IMR-90 (cell line): ENCODE results near the gene SSBP2. TPM values are rescaled to one million over a fixed set of nuclear protein-coding genes. Genes with fewer than 3 reads are reported as not detected.

ENCODE experiments used
- ATAC-seq: fragments of 200-7000 bp; cut with Tn5 transposase; 2 replicates; pipeline ENCODE4 v1.9.1; 2020; ENCODE audit warnings: low read depth, mild to moderate bottlenecking, moderate library complexity
- BruUV-seq: library from RNA; stranded (reverse); fragments of 400-500 nt; replicated peaks from 2 replicates; lab custom pipeline; 2021; lab: Mats Ljungman, UMichigan
- CTCF ChIA-PET: fragments of 300-600 bp; formaldehyde crosslinking; extraction: SDS; loops from one replicate; lab custom pipeline; 2021; ENCODE audit warnings: antibody characterized with exemption; lab: Yijun Ruan, JAX
- POLR2A ChIA-PET: fragments of 300-600 bp; sonication (Branson Sonifier 250); formaldehyde crosslinking; loops from one replicate; lab custom pipeline; 2022; ENCODE audit warnings: antibody characterized with exemption; ENCODE audit not compliant: unreplicated experiment; lab: Charles Lee
- DNase-seq: peaks from one replicate; pipeline ENCODE4 v3.0.0; 2013
- H2AFZ ChIP-seq: replicated peaks from 2 replicates; pipeline ENCODE3; 2013; ENCODE audit warnings: low read length, mild to moderate bottlenecking; ENCODE audit not compliant: poor library complexity
- H2AK5ac ChIP-seq: 2 replicates; pipeline ENCODE4 v1.6.1; 2013; ENCODE audit warnings: low read depth, low read length, inconsistent platforms
- H2AK9ac ChIP-seq: replicated peaks from 2 replicates; pipeline ENCODE3; 2013; ENCODE audit warnings: mild to moderate bottlenecking, low read depth, low read length, moderate library complexity; ENCODE audit not compliant: poor library complexity
- H2BK120ac ChIP-seq: 2 replicates; pipeline ENCODE4 v1.6.1; 2013; ENCODE audit warnings: low read depth, low read length, inconsistent platforms
- H2BK15ac ChIP-seq: 3 replicates; pipeline ENCODE4 v1.6.1; 2013; ENCODE audit warnings: low read depth, low read length, inconsistent platforms
- H2BK20ac ChIP-seq: 2 replicates; pipeline ENCODE4 v1.6.1; 2013; ENCODE audit warnings: low read depth, mild to moderate bottlenecking, inconsistent platforms, low read length, moderate library complexity
- H2BK5ac ChIP-seq: 2 replicates; pipeline ENCODE4 v1.6.1; 2013; ENCODE audit warnings: mild to moderate bottlenecking, low read depth, low read length, inconsistent platforms; ENCODE audit not compliant: poor library complexity, severe bottlenecking
- H3K14ac ChIP-seq: replicated peaks from 2 replicates; pipeline ENCODE4 v1.6.1; 2013; ENCODE audit warnings: low read depth, low read length, inconsistent platforms
- H3K18ac ChIP-seq: 2 replicates; pipeline ENCODE4 v1.6.1; 2013; ENCODE audit warnings: low read depth, low read length, control low read depth
- H3K23ac ChIP-seq: 2 replicates; pipeline ENCODE4 v1.6.1; 2013; ENCODE audit warnings: low read depth, low read length, inconsistent platforms
- H3K27ac ChIP-seq: 2 replicates; pipeline ENCODE4 v1.5.1; 2013; ENCODE audit warnings: mild to moderate bottlenecking, control low read depth, low read length; ENCODE audit not compliant: insufficient read depth
- H3K27me3 ChIP-seq: 2 replicates; pipeline ENCODE4 v1.6.1; 2013; ENCODE audit warnings: low read length; ENCODE audit not compliant: control insufficient read depth, insufficient read depth
- H3K36me3 ChIP-seq: 2 replicates; pipeline ENCODE4 v1.6.1; 2013; ENCODE audit warnings: low read length, mixed read lengths; ENCODE audit not compliant: control insufficient read depth, insufficient read depth
- H3K4ac ChIP-seq: 2 replicates; pipeline ENCODE4 v1.6.1; 2013; ENCODE audit warnings: low read depth, low read length, inconsistent platforms
- H3K4me1 ChIP-seq: 2 replicates; pipeline ENCODE4 v1.6.1; 2013; ENCODE audit warnings: low read length, mixed read lengths; ENCODE audit not compliant: control insufficient read depth, insufficient read depth
- H3K4me2 ChIP-seq: 2 replicates; pipeline ENCODE4 v1.6.1; 2013; ENCODE audit warnings: low read depth, mild to moderate bottlenecking, control low read depth, low read length, moderate library complexity
- H3K4me3 ChIP-seq: 2 replicates; pipeline ENCODE4 v1.5.1; 2013; ENCODE audit warnings: low read depth, mild to moderate bottlenecking, control low read depth, low read length, moderate library complexity; ENCODE audit not compliant: insufficient read depth
- H3K56ac ChIP-seq: 2 replicates; pipeline ENCODE4 v1.6.1; 2013; ENCODE audit warnings: low read length, inconsistent platforms; ENCODE audit not compliant: insufficient read depth; ENCODE audit errors: extremely low read depth
- H3K79me1 ChIP-seq, 2 experiments: 2 replicates each; pipeline ENCODE4 v1.6.1; 2013; ENCODE audit warnings: low read length in 2 of 2, inconsistent platforms in 1 of 2, low read depth in 1 of 2
- H3K9ac ChIP-seq: 2 replicates; pipeline ENCODE4 v1.6.1; 2013; ENCODE audit warnings: low read depth, low read length, control low read depth
- H3K9me1 ChIP-seq: 2 replicates; pipeline ENCODE4 v1.6.1; 2013; ENCODE audit warnings: low read length, inconsistent platforms; ENCODE audit not compliant: insufficient read depth
- H3K9me3 ChIP-seq: 2 replicates; pipeline ENCODE4 v1.6.1; 2013; ENCODE audit warnings: low read length; ENCODE audit not compliant: control insufficient read depth, insufficient read depth
- H4K20me1 ChIP-seq: 2 replicates; pipeline ENCODE4 v1.6.1; 2013; ENCODE audit warnings: low read length, inconsistent platforms; ENCODE audit not compliant: insufficient read depth
- H4K5ac ChIP-seq: 2 replicates; pipeline ENCODE4 v1.6.1; 2013; ENCODE audit warnings: mild to moderate bottlenecking, low read depth, low read length, control low read depth
- H4K8ac ChIP-seq, 2 experiments: 2 replicates each; pipeline ENCODE4 v1.6.1; 2013; ENCODE audit warnings: low read depth in 2 of 2, low read length in 2 of 2, control low read depth in 1 of 2, inconsistent platforms in 1 of 2
- H4K91ac ChIP-seq: 2 replicates; pipeline ENCODE4 v1.6.1; 2013; ENCODE audit warnings: low read depth, low read length, inconsistent platforms; ENCODE audit not compliant: insufficient read depth
- MAZ ChIP-seq: IDR thresholded peaks from 2 replicates; pipeline ENCODE4 v1.6.1; 2012; ENCODE audit warnings: low read depth, mild to moderate bottlenecking, low read length, improper control_type of control experiment, moderate library complexity, borderline replicate concordance
- RCOR1 ChIP-seq: IDR thresholded peaks from 2 replicates; pipeline ENCODE4 v1.6.1; 2012; ENCODE audit warnings: mild to moderate bottlenecking, low read length, improper control_type of control experiment; ENCODE audit not compliant: insufficient replicate concordance
- WGBS, 2 experiments: methylation state at CpG; one replicate each; pipeline versions ENCODE4 v1.1.5 to v1.1.7; 2013; ENCODE audit warnings: missing lambda C conversion rate in 2 of 2; ENCODE audit not compliant: insufficient read length in 1 of 2; ENCODE audit errors: extremely low coverage in 2 of 2; 5-methylcytosine and 5-hydroxymethylcytosine counted together
- dilution Hi-C: fragments of 300-500 bp; cut with HindIII; formaldehyde crosslinking; loops from one replicate; pipeline ENCODE4 v1.14.3; 2018; ENCODE audit warnings: low sequenced_read_pairs; ENCODE audit not compliant: unreplicated experiment
- in situ Hi-C: fragments of 300-500 bp; cut with MboI; formaldehyde crosslinking; loops from 3 replicates; pipeline ENCODE4 v1.14.3; 2019; ENCODE audit warnings: low sequenced_read_pairs, inconsistent platforms, mixed read lengths
- intact Hi-C: fragments of 100-400 bp; cut with micrococcal nuclease; formaldehyde crosslinking; loops from 2 replicates; pipeline ENCODE4 v1.10.0; 2022
- polyA plus RNA-seq, 3 experiments: library from polyadenylated mRNA; depleted of rRNA; stranded (reverse); fragments of >200 nt; gene quantifications; 2 replicates each; pipeline ENCODE4 v1.2.3, GENCODE V29; 2012; ENCODE audit warnings: low replicate concordance in 1 of 3
- total RNA-seq: library from RNA; depleted of rRNA; stranded (reverse); fragments of >200 nt; gene quantifications from 2 replicates; pipeline ENCODE4 v1.2.3, GENCODE V29; 2012

SSBP2 gene
- total and polyA plus RNA-seq, 2 of the 4 experiments (the other 2 are of a cell fraction), result 38.4 to 42.7 TPM

GRCh38 chr5:81577091-81577490 is 173.8 kb downstream of the SSBP2 start:
- Histone ChIP-seq H2BK5ac (no peak overlapping the region), H4K91ac (no peak overlapping the region), H3K56ac (no peak overlapping the region), H2AK5ac (no peak overlapping the region), H3K4me1 (no peaks in the 10 kb centered on the region), H3K9ac (no peak overlapping the region), H3K9me1 (no peaks in the 10 kb centered on the region), H4K8ac (no peak overlapping the region), H3K27me3 (no peaks in the 10 kb centered on the region), H3K79me1 (no peaks in the 10 kb centered on the region), H3K9me3 (no peaks in the 10 kb centered on the region), H2AK9ac (no peak overlapping the region), H3K4me3 (no peak overlapping the region), H4K20me1 (no peaks in the 10 kb centered on the region), H3K36me3 (no peaks in the 10 kb centered on the region), H2BK15ac (no peak overlapping the region), H2BK20ac (no peak overlapping the region), H3K23ac (no peak overlapping the region), H3K14ac (no peak overlapping the region), H3K4ac (no peak overlapping the region), H2BK120ac (no peak overlapping the region), H3K4me2 (no peak overlapping the region), H4K5ac (no peak overlapping the region), H3K27ac (no peak overlapping the region), H2AFZ (no peak overlapping the region), H3K18ac (no peak overlapping the region)
- no peak for TF ChIP-seq MAZ
- no peak for TF ChIP-seq RCOR1
- in situ Hi-C loops (no loop called here), intact Hi-C loops (no loop called here), dilution Hi-C loops (no loop called here)
- BruUV-seq, result no TSS peak
- ATAC-seq, result no peak
- WGBS, 2 experiments, result no CpG with 5 or more reads among the region's 3 CpGs
- ChIA-PET CTCF (no interaction called here), POLR2A (no interaction called here)
- no peak for DNase-seq
